GM23248 (cell line): ENCODE measurements around the gene NCOR2.

Experiments used
- EZH2 ChIP-seq: fragments of 200-600 bp; sonication (generic); IDR thresholded peaks from 2 replicates; pipeline ENCODE4 v1.6.1; 2018; ENCODE audit warnings: antibody characterized with exemption, mild to moderate bottlenecking; ENCODE audit not compliant: insufficient read depth, poor library complexity, severe bottlenecking
- EZH2phosphoT487 ChIP-seq: fragments of 200-600 bp; sonication (generic); IDR thresholded peaks from 2 replicates; pipeline ENCODE4 v1.6.1; 2018; ENCODE audit warnings: antibody characterized with exemption, moderate library complexity, mild to moderate bottlenecking, low read depth; ENCODE audit not compliant: insufficient read depth

DNA sequence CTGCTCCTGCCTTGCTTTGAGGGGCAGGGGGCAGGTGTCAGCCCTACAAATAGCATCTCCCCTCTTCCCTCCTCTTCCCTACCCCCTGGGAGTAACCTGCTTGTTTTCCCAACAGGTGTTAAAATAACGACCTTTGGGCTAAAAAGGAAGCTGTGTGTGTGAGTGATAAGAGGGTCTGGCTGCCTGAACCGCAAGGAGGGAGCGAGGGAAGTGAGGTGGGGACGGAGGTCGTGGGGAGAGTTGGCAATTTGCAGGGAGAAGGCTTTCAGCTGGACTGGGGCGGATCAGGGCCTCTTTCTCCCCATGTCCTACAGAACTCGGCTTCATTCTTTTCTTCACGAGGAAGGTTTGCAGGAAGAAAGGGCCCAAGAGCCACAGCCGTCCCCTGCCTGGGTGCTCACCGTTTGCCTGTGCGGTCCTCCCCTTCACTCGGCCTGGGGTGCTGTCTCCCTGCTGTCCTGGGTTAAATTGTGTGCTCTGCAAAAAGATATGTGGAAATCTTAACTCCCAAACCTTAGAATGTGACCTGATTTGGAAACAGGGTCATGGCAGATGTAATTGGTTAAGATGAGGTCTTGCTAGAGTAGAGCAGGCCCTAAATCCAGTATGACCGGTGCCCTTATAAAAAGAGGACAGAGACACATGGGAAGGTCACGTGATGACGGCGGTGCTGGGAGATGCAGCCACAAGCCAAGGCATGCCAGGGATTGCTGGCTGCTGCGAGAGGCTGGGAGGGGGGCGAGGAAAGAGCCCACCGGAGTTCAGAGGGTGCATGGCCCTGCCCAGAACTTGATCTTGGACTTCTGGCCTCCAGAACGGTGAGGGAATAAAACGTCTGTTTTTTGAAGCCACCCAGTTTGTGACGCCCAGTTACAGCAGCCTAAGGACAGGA is 38.7 kb upstream of the NCOR2 start:
- TF ChIP-seq EZH2 (no peak), EZH2phosphoT487 (no peak)
